Fibroblast of pulmonary artery (primary cell): Measurements from ENCODE around the gene NCKAP5.

ENCODE experiments used
- DNase-seq: peaks from one replicate; pipeline ENCODE4 v3.0.0-alpha.2; 2010; ENCODE audit warnings: low read depth
- H3K4me3 ChIP-seq: replicated peaks from 2 replicates; pipeline ENCODE4 v1.5.1; 2011; ENCODE audit warnings: low read depth, mild to moderate bottlenecking, control low read depth, low read length, moderate library complexity
- TF ChIP-seq, protein P1 (sequence below): IDR thresholded peaks from 2 replicates; pipeline ENCODE4 v1.5.1; 2011; ENCODE audit warnings: mild to moderate bottlenecking, control low read depth, low read length, inconsistent platforms; ENCODE audit errors: missing control alignments

Gene NCKAP5

DNA sequence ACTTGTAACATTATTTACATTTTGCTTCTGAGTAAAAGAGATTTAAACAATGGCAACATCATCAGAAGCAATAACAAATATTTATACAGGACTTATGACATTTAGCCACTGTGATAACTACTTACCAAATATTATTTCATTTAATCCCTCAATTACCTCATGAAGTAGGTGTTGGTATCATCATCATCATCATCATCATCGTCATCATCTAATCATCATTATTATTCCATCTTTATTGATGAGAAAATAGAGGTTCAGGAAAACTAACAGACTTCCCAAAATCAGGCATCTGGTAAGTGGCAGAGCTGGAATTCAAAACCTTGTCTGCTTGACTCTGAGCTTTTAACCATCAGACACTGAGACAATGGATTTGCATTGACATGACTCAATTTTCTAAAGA is 204.4 kb downstream of the NCKAP5 start:
- DNase-seq = no peak
- H3K4me3 ChIP-seq = no peak overlapping the region
- TF ChIP-seq, protein P1, sequence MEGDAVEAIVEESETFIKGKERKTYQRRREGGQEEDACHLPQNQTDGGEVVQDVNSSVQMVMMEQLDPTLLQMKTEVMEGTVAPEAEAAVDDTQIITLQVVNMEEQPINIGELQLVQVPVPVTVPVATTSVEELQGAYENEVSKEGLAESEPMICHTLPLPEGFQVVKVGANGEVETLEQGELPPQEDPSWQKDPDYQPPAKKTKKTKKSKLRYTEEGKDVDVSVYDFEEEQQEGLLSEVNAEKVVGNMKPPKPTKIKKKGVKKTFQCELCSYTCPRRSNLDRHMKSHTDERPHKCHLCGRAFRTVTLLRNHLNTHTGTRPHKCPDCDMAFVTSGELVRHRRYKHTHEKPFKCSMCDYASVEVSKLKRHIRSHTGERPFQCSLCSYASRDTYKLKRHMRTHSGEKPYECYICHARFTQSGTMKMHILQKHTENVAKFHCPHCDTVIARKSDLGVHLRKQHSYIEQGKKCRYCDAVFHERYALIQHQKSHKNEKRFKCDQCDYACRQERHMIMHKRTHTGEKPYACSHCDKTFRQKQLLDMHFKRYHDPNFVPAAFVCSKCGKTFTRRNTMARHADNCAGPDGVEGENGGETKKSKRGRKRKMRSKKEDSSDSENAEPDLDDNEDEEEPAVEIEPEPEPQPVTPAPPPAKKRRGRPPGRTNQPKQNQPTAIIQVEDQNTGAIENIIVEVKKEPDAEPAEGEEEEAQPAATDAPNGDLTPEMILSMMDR = no peak

DNA sequence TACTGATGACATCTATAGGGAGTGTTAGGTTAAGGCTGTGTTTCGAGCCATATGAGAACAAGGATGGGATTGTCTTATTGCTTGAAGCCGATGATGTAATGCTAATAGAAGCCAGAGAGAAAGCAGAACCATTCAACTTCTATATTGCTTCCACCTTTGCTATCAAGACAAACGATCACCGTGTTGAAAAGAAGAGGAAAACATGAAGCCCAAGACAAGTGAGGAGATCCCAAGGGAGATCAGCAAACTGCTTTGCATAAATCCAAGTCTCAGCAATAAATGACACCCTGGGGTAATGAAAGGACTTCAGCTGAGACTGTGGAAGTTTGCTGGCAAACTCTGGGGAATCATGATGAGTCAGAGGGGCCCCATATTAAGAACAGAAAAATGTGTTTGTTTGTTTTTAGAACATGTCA is 206.2 kb downstream of the NCKAP5 start:
- TF ChIP-seq, protein P1 = no peak
- DNase-seq = peak; percentile 25
- no peak overlapping the region for H3K4me3 ChIP-seq

DNA sequence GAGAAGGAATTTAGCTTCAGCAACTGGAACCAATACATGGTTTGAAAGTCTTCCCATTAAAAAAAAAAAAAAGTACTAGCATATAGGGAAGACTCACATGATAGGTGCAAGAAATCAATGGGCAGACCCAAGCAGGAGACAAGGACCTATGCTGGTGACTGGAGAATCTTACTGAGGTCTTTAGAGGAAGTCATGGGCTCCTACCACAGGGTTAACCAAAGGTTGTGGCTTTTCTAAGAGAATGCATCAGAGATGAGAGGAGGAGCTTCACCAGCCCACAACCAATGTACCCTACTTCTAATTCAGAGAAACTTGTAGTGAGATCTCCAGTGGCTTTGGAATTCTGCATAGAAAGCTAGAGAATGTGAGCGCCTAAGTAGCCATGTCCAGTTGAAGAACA is 207.4 kb downstream of the NCKAP5 start:
- DNase-seq = no peak
- H3K4me3 ChIP-seq = no peak overlapping the region

DNA sequence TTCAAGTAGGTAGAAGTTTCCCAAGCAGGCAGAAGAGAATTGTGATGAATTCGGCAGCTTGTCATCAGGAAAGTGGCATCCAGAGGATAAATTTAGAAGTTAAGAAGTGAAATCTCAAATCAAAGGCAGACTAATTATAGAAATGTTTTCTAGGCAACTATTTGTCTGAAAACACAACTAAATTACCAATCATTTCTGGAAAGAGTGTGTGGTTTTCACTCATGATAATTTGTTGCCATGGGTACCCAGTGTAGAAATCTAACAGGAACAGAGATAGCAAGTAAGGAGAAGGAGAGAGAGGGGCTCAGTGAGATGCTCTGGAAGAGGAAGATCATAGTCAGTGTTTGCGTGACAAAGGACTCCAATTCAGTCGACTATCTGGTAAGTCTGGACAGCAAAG is 208.1 kb downstream of the NCKAP5 start:
- no peak overlapping the region for H3K4me3 ChIP-seq
- TF ChIP-seq, protein P1 = no peak
- DNase-seq = no peak

More for the DNA sequence above, 207.4 kb downstream of the NCKAP5 start:
- TF ChIP-seq, protein P1 = no peak

DNA sequence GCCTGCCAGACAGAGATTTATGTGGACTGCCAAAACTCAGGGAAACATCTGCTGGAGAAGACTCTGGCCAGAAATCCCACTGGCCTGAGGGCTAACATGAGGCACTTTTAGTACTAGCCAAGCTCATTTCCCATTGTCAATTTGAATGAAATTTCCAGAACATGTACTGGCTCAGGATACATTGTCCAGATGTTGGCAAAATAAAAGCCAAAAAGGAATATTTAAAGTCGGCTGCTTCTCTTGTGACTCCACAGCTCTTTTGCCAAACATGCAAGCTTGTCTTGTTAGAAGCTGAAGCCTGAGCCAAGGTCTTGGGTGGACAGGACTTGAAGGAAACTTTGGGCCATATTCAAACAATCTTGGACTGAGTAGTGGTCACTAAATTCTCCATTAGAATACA is 215.5 kb downstream of the NCKAP5 start:
- H3K4me3 ChIP-seq = no peak overlapping the region
- TF ChIP-seq, protein P1 = no peak
- DNase-seq = no peak

DNA sequence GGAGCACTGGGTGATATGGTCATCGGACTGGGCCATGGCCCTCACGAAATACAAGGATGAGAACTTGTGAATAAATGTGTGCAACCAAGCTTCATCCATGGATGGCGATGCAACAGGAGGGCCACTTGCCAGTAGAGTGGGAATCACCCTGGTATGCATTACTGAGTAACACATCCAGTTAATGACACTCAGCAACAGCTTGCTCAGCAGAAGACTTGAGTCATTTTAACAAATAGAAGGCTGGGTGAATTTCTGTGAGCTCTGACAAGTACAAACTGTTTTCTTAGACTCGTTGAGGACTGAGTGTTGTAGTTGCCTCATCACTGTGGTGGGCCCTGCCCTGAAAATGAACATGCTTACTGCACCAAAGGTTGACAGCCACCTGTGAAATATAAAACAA is 221.6 kb downstream of the NCKAP5 start:
- TF ChIP-seq, protein P1 = no peak
- H3K4me3 ChIP-seq = no peak overlapping the region
- DNase-seq = peak; percentile 10

DNA sequence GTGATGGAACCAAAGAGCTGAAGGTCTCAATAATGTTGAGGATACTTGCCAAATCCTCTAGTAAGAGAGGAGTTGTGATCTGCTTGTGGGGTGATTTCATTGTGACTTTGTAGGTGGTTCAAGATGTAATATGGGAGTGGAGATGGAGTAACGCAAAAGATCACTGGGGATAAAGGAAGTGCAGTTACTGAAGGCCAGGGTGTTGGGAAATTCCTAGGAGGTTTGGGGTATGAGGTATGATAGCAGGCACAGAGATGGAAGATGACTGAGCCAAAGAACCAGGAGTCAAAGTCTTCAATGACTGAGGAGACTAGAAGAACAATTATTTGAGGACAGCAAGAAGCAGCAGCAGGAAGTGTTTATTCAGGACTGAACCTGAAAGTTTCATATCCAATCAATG is 222.6 kb downstream of the NCKAP5 start:
- TF ChIP-seq, protein P1 = no peak
- H3K4me3 ChIP-seq = no peak overlapping the region

More for the DNA sequence above, 222.6 kb downstream of the NCKAP5 start:
- DNase-seq = no peak
